ENCODE results near the gene FFAR1. TPM values are rescaled to one million over a fixed set of nuclear protein-coding genes. Genes with fewer than 3 reads are reported as not detected.

The FFAR1 gene
- total and polyA plus RNA-seq, 2 experiments from 2014 or later, result not detected

GRCh38 chr19:35383536-35383935 lies 35.8 kb downstream of the FFAR1 start:
- Histone ChIP-seq H3K4me3 (no peak overlapping the region), H3K4me2 (no peak overlapping the region), H4K20me1 (replicated peaks; ENCODE audit: insufficient read depth) (no peaks in the 10 kb centered on the region), H3K4me1 (ENCODE audit: insufficient read depth) (no peaks in the 10 kb centered on the region), H3K79me2 (replicated peaks; ENCODE audit: insufficient read depth) (no peaks in the 10 kb centered on the region), H3F3A (replicated peaks; ENCODE audit: low read depth) (no peaks in the 10 kb centered on the region), H2AFZ (no peak overlapping the region), H3K27ac (ENCODE audit: low read depth) (no peak overlapping the region), H3K9me2 (ENCODE audit: insufficient read depth) (no peaks in the 10 kb centered on the region; the same call in 1 of the 2 replicates), H3K27me3 (ENCODE audit: insufficient read depth) (no peaks in the 10 kb centered on the region), H3K36me3 (ENCODE audit: insufficient read depth) (peaks cover 8% of the 10 kb centered on the region; the same call in 1 of the 2 replicates)
- DNase-seq (ENCODE audit: low spot score), result no peak
- Mint-ChIP-seq H3K36me3 (ENCODE audit: low read depth) (peaks cover 13% of the 10 kb centered on the region; the same call in 2 of the 3 replicates), H3K9me3 (peaks cover 65% of the 10 kb centered on the region), H3K4me3 (no peak overlapping the region), H3K27ac (no peak overlapping the region), H3K4me1 (no peaks in the 10 kb centered on the region), H3K27me3 (ENCODE audit: insufficient read depth, low read depth, poor library complexity) (no peaks in the 10 kb centered on the region)
- ATAC-seq, result no peak
- TF ChIP-seq EZH2phosphoT487 (IDR thresholded peaks at IDR 0.05; ENCODE audit: unreplicated experiment), result no peak
- no peak for TF ChIP-seq JUNB (IDR thresholded peaks at IDR 0.05; ENCODE audit: unreplicated experiment)
- no peak for TF ChIP-seq POLR2AphosphoS5 (IDR thresholded peaks at IDR 0.05; ENCODE audit: low read depth)
- TF ChIP-seq, protein P1, sequence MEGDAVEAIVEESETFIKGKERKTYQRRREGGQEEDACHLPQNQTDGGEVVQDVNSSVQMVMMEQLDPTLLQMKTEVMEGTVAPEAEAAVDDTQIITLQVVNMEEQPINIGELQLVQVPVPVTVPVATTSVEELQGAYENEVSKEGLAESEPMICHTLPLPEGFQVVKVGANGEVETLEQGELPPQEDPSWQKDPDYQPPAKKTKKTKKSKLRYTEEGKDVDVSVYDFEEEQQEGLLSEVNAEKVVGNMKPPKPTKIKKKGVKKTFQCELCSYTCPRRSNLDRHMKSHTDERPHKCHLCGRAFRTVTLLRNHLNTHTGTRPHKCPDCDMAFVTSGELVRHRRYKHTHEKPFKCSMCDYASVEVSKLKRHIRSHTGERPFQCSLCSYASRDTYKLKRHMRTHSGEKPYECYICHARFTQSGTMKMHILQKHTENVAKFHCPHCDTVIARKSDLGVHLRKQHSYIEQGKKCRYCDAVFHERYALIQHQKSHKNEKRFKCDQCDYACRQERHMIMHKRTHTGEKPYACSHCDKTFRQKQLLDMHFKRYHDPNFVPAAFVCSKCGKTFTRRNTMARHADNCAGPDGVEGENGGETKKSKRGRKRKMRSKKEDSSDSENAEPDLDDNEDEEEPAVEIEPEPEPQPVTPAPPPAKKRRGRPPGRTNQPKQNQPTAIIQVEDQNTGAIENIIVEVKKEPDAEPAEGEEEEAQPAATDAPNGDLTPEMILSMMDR (conservative IDR thresholded peaks at IDR 0.05; ENCODE audit: low read depth in 2 of 2), result no peak
- no peak for TF ChIP-seq NANOG (IDR thresholded peaks at IDR 0.05; ENCODE audit: borderline replicate concordance)
- TF ChIP-seq ZNF331 (CRISPR knock-in tag; IDR thresholded peaks at IDR 0.05; ENCODE audit: low read depth), result no peak
- no peak for TF ChIP-seq STAT1 (IDR thresholded peaks at IDR 0.05; ENCODE audit: unreplicated experiment)
- TF ChIP-seq, protein P2, sequence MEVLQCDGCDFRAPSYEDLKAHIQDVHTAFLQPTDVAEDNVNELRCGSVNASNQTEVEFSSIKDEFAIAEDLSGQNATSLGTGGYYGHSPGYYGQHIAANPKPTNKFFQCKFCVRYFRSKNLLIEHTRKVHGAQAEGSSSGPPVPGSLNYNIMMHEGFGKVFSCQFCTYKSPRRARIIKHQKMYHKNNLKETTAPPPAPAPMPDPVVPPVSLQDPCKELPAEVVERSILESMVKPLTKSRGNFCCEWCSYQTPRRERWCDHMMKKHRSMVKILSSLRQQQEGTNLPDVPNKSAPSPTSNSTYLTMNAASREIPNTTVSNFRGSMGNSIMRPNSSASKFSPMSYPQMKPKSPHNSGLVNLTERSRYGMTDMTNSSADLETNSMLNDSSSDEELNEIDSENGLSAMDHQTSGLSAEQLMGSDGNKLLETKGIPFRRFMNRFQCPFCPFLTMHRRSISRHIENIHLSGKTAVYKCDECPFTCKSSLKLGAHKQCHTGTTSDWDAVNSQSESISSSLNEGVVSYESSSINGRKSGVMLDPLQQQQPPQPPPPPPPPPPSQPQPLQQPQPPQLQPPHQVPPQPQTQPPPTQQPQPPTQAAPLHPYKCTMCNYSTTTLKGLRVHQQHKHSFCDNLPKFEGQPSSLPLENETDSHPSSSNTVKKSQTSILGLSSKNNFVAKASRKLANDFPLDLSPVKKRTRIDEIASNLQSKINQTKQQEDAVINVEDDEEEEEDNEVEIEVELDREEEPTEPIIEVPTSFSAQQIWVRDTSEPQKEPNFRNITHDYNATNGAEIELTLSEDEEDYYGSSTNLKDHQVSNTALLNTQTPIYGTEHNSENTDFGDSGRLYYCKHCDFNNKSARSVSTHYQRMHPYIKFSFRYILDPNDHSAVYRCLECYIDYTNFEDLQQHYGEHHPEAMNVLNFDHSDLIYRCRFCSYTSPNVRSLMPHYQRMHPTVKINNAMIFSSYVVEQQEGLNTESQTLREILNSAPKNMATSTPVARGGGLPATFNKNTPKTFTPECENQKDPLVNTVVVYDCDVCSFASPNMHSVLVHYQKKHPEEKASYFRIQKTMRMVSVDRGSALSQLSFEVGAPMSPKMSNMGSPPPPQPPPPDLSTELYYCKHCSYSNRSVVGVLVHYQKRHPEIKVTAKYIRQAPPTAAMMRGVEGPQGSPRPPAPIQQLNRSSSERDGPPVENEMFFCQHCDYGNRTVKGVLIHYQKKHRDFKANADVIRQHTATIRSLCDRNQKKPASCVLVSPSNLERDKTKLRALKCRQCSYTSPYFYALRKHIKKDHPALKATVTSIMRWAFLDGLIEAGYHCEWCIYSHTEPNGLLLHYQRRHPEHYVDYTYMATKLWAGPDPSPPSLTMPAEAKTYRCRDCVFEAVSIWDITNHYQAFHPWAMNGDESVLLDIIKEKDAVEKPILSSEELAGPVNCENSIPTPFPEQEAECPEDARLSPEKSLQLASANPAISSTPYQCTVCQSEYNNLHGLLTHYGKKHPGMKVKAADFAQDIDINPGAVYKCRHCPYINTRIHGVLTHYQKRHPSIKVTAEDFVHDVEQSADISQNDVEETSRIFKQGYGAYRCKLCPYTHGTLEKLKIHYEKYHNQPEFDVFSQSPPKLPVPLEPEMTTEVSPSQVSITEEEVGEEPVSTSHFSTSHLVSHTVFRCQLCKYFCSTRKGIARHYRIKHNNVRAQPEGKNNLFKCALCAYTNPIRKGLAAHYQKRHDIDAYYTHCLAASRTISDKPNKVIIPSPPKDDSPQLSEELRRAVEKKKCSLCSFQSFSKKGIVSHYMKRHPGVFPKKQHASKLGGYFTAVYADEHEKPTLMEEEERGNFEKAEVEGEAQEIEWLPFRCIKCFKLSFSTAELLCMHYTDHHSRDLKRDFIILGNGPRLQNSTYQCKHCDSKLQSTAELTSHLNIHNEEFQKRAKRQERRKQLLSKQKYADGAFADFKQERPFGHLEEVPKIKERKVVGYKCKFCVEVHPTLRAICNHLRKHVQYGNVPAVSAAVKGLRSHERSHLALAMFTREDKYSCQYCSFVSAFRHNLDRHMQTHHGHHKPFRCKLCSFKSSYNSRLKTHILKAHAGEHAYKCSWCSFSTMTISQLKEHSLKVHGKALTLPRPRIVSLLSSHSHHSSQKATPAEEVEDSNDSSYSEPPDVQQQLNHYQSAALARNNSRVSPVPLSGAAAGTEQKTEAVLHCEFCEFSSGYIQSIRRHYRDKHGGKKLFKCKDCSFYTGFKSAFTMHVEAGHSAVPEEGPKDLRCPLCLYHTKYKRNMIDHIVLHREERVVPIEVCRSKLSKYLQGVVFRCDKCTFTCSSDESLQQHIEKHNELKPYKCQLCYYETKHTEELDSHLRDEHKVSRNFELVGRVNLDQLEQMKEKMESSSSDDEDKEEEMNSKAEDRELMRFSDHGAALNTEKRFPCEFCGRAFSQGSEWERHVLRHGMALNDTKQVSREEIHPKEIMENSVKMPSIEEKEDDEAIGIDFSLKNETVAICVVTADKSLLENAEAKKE (CRISPR knock-in tag; IDR thresholded peaks at IDR 0.05), result no peak
- no peak for TF ChIP-seq EZH2 (IDR thresholded peaks at IDR 0.05; ENCODE audit: low read depth, unreplicated experiment)
- TF ChIP-seq, protein P3, sequence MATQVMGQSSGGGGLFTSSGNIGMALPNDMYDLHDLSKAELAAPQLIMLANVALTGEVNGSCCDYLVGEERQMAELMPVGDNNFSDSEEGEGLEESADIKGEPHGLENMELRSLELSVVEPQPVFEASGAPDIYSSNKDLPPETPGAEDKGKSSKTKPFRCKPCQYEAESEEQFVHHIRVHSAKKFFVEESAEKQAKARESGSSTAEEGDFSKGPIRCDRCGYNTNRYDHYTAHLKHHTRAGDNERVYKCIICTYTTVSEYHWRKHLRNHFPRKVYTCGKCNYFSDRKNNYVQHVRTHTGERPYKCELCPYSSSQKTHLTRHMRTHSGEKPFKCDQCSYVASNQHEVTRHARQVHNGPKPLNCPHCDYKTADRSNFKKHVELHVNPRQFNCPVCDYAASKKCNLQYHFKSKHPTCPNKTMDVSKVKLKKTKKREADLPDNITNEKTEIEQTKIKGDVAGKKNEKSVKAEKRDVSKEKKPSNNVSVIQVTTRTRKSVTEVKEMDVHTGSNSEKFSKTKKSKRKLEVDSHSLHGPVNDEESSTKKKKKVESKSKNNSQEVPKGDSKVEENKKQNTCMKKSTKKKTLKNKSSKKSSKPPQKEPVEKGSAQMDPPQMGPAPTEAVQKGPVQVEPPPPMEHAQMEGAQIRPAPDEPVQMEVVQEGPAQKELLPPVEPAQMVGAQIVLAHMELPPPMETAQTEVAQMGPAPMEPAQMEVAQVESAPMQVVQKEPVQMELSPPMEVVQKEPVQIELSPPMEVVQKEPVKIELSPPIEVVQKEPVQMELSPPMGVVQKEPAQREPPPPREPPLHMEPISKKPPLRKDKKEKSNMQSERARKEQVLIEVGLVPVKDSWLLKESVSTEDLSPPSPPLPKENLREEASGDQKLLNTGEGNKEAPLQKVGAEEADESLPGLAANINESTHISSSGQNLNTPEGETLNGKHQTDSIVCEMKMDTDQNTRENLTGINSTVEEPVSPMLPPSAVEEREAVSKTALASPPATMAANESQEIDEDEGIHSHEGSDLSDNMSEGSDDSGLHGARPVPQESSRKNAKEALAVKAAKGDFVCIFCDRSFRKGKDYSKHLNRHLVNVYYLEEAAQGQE (IDR thresholded peaks at IDR 0.05; ENCODE audit: unreplicated experiment), result no peak
